ENCODE data around the gene FAF1.

Gene FAF1

GRCh38 chr1:50983219-50983802, 23.2 kb upstream of the FAF1 start:
- H3K4me3 ChIP-seq (ENCODE audit: low read length) = no peak overlapping the region
- no peak for DNase-seq (ENCODE audit: low read depth)
- TF ChIP-seq, protein P1, sequence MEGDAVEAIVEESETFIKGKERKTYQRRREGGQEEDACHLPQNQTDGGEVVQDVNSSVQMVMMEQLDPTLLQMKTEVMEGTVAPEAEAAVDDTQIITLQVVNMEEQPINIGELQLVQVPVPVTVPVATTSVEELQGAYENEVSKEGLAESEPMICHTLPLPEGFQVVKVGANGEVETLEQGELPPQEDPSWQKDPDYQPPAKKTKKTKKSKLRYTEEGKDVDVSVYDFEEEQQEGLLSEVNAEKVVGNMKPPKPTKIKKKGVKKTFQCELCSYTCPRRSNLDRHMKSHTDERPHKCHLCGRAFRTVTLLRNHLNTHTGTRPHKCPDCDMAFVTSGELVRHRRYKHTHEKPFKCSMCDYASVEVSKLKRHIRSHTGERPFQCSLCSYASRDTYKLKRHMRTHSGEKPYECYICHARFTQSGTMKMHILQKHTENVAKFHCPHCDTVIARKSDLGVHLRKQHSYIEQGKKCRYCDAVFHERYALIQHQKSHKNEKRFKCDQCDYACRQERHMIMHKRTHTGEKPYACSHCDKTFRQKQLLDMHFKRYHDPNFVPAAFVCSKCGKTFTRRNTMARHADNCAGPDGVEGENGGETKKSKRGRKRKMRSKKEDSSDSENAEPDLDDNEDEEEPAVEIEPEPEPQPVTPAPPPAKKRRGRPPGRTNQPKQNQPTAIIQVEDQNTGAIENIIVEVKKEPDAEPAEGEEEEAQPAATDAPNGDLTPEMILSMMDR (conservative IDR thresholded peaks at IDR 0.05; ENCODE audit: low read length) = no peak

DNA sequence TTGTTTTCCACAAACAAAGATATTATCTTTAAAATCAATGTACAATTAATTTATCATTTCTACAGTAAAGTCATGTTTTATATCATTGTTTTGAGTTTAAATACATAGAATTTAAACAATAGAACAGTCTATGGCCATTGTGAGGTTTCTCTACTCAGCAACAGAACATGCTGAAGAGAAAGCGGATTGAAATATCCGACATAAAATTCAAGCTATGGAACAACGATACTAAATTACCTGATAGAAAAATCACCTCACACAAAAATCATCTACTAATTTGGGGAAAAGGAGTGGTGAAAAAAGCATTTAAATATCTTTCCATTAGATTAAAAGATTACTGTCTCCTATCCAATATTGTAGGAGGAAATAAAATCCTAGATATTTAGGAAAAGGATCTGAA, 22.5 kb upstream of the FAF1 start:
- TF ChIP-seq, protein P1 (conservative IDR thresholded peaks at IDR 0.05; ENCODE audit: low read length) = no peak
- no peak for DNase-seq (ENCODE audit: low read depth)
- no peak overlapping the region for H3K4me3 ChIP-seq (ENCODE audit: low read length)

DNA sequence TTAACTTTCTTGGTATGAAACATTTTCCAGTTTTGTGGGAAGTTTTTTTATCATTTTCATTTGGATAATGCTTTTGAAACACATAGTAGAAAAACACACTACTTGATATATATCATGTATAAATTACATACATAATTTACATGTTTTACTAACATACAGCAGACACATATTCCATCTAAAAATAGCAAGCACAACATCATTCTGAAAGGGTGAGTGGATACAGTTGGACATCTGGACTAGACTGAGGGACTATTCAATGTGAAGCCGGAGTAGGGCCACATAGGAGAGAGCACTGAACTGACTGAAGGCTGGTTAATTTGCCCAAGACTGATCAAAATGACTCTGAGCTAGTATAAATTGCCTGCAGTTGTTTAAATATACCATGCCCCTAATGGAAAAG, 21.7 kb upstream of the FAF1 start:
- H3K4me3 ChIP-seq (ENCODE audit: low read length) = no peak overlapping the region
- TF ChIP-seq, protein P1 (conservative IDR thresholded peaks at IDR 0.05; ENCODE audit: low read length) = no peak
- DNase-seq (ENCODE audit: low read depth) = peak; percentile 33

DNA sequence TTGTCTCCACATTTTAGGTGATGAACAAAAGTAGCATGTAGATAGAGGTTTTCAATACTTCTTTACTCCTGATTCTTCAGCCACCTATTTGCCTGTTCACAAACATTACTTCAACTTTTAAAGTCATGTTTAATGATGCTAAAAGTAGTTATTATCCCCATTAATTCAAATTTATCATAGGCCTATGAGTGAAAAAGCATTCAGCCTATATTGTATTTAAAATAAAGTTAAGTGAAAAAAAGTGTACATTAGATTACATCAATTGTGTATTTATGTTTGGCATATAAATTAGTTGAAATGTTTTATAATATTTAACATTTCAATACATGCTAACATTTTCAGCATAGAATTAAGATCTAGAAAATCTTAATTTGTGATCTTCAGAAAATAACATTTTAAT, 20.4 kb upstream of the FAF1 start:
- DNase-seq (ENCODE audit: low read depth) = no peak
- H3K4me3 ChIP-seq (ENCODE audit: low read length) = no peak overlapping the region
- TF ChIP-seq, protein P1 (conservative IDR thresholded peaks at IDR 0.05; ENCODE audit: low read length) = no peak

- no peak for DNase-seq (ENCODE audit: low read depth)
- peak overlapping the region; percentile 28 for H3K4me3 ChIP-seq (ENCODE audit: low read length)
- TF ChIP-seq, protein P1 (conservative IDR thresholded peaks at IDR 0.05; ENCODE audit: low read length) = no peak
Observed at GRCh38 chr1:50979937-50980336, 19.9 kb upstream of the FAF1 start.

GRCh38 chr1:50978852-50979781, 19.1 kb upstream of the FAF1 start:
- TF ChIP-seq, protein P1 (conservative IDR thresholded peaks at IDR 0.05; ENCODE audit: low read length) = no peak
- peak overlapping the region; percentile 72 for H3K4me3 ChIP-seq (ENCODE audit: low read length)
- peak; percentile 27 for DNase-seq (ENCODE audit: low read depth)
